GM12874 (cell line): ENCODE results near the gene JARID2.

Experiments used
- TF ChIP-seq, protein P1 (sequence below): IDR thresholded peaks from 2 replicates; pipeline ENCODE4 v1.5.1; 2011; ENCODE audit warnings: low read depth, mild to moderate bottlenecking, control low read depth, low read length, moderate library complexity; ENCODE audit not compliant: insufficient read depth

Gene JARID2

DNA sequence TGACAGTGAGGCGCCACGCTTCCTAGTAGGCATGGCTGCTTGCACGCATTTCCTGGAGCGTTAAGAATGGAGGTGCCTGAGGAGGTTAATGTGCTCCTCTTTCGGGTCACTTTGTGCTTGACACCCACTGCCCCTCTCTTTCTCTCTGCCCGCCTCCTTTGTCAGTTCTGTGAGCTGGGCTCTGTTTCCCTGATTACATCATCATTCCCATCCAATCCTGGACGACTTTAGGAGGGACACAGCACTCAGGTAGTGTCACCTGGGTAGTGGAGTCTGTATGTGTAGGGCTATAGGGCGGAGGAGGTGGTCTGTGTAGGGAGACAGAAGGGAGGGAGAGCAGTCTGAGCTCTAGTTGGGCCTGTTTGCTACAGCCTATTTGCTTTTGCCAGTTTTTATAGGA, 136.8 kb downstream of the JARID2 start:
- TF ChIP-seq, protein P1, sequence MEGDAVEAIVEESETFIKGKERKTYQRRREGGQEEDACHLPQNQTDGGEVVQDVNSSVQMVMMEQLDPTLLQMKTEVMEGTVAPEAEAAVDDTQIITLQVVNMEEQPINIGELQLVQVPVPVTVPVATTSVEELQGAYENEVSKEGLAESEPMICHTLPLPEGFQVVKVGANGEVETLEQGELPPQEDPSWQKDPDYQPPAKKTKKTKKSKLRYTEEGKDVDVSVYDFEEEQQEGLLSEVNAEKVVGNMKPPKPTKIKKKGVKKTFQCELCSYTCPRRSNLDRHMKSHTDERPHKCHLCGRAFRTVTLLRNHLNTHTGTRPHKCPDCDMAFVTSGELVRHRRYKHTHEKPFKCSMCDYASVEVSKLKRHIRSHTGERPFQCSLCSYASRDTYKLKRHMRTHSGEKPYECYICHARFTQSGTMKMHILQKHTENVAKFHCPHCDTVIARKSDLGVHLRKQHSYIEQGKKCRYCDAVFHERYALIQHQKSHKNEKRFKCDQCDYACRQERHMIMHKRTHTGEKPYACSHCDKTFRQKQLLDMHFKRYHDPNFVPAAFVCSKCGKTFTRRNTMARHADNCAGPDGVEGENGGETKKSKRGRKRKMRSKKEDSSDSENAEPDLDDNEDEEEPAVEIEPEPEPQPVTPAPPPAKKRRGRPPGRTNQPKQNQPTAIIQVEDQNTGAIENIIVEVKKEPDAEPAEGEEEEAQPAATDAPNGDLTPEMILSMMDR, result no peak

GRCh38 chr6:15384901-15385300, 139.0 kb downstream of the JARID2 start:
- TF ChIP-seq, protein P1, result no peak

GRCh38 chr6:15385521-15385920, 139.7 kb downstream of the JARID2 start:
- TF ChIP-seq, protein P1, result no peak

- TF ChIP-seq, protein P1, result no peak
Observed at GRCh38 chr6:15386110-15386755, 140.4 kb downstream of the JARID2 start.

DNA sequence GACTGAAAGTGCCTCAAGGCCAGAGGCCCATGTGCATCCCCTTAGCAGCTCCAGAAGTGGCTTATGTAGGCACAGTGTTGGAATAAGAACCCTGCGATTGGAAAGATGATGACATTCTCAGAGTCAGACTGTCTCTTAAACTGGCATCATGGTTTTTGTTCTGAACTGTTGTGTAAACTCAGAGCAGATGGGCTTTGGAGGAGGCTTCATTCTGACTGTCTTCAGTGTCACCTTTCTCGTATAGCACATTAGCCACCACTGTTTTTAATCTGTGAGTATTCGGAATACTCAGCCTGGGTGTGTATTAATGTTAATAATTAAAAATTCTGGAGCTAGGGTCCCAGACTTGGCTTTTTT, 140.9 kb downstream of the JARID2 start:
- TF ChIP-seq, protein P1, result no peak

DNA sequence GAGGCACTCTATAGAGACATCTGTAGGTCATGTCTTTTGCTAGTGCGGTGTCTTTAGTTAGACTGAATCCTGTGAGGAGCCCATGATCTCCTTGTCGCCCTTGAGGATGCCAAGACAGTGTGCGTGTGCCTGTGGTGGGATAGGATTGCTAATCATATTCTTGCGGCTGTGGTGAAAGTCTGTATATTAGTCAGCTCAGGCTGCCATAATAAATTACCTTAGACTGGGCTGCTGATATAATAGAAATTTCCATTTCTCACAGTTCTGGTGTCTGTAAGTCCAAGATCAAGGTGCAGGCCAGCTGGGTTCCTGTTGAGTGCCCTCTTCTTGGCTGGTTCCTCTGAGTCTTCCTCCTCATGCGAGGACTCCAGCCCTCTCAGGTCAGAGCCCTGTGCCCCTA, 141.2 kb downstream of the JARID2 start:
- TF ChIP-seq, protein P1, result no peak

- TF ChIP-seq, protein P1, result no peak
Observed at GRCh38 chr6:15389084-15389764, 143.4 kb downstream of the JARID2 start.
